NCI-H748 (cell line): Measurements from ENCODE around the gene REN.
A peak's percentile ranks its signal among the peaks of the same experiment; 100 is the strongest.

Experiments used
- DNase-seq: peaks from one replicate; lab custom pipeline; 2025; ENCODE audit not compliant: unreplicated experiment; lab: John Stamatoyannopoulos, UW

The REN gene

GRCh38 chr1:204191456-204191855, 25.3 kb upstream of the REN start:
- no peak for DNase-seq

- no peak for DNase-seq
These were observed 24.4 kb upstream of the REN start for GRCh38 chr1:204190212-204191211.

GRCh38 chr1:204188959-204189639, 23.0 kb upstream of the REN start:
- peak; percentile 67 for DNase-seq

GRCh38 chr1:204186597-204186996, 20.5 kb upstream of the REN start:
- no peak for DNase-seq

- no peak for DNase-seq
These were observed 15.0 kb upstream of the REN start for GRCh38 chr1:204181116-204181515.

- DNase-seq, result peak; percentile 5
These were observed 14.0 kb upstream of the REN start for GRCh38 chr1:204180133-204180532.

GRCh38 chr1:204178487-204179281, 12.5 kb upstream of the REN start:
- no peak for DNase-seq

- DNase-seq, result no peak
These were observed 11.0 kb upstream of the REN start for GRCh38 chr1:204177133-204177532.

GRCh38 chr1:204176049-204176448, 9.9 kb upstream of the REN start:
- DNase-seq, result peak; percentile 21

- no peak for DNase-seq
These were observed 8.8 kb upstream of the REN start for GRCh38 chr1:204174958-204175357.

GRCh38 chr1:204172404-204173029, 6.4 kb upstream of the REN start:
- no peak for DNase-seq

- no peak for DNase-seq
These were observed 5.6 kb upstream of the REN start for GRCh38 chr1:204171751-204172178.

- DNase-seq, result no peak
These were observed 4.5 kb upstream of the REN start for GRCh38 chr1:204170494-204171155.

GRCh38 chr1:204169858-204170257, 3.7 kb upstream of the REN start:
- DNase-seq, result no peak

- no peak for DNase-seq
These were observed 1.6 kb upstream of the REN start for GRCh38 chr1:204167730-204168129.

GRCh38 chr1:204162494-204163074, 3.6 kb downstream of the REN start:
- peak; percentile 72 for DNase-seq

- no peak for DNase-seq
These were observed 4.3 kb downstream of the REN start for GRCh38 chr1:204161609-204162493.

GRCh38 chr1:204157962-204158361, 8.2 kb downstream of the REN start:
- DNase-seq, result no peak

- no peak for DNase-seq
These were observed 10.3 kb downstream of the REN start for GRCh38 chr1:204155881-204156280.
